ENCODE results near the gene POLR3H.

DNA sequence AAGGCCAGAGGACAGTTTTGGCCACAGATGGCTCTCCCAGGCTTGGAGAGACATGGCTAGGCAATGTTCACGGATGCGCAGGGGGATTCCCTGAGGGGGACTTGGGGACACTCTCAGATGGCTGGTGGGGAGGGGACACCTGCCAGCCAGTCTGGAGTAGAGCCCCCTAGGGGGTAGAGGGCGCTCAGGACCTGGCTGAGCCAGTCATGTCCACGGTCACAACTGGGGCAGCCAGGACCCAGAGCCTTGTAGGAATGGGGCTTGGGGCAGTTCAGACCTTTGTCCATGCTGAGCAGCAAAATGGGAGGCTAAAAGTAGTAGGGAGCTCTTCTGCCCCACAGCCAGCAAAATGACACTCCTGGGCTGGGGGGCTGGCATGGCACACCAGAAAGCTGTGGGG is 18.2 kb upstream of the POLR3H start:
- TF ChIP-seq CTCF (IDR thresholded peaks at IDR 0.05) (no peak), POLR2A (IDR thresholded peaks at IDR 0.05) (no peak), EP300 (IDR thresholded peaks at IDR 0.05) (no peak), POLR2AphosphoS5 (IDR thresholded peaks at IDR 0.05) (no peak)

Measured in gastroesophageal sphincter (tissue), 3 donors.